SK-N-SH treated with all-trans-retinoic acid at 6 μM for 48 hours (cell line): ENCODE measurements around the gene PIGV.

Source experiments
- ATAC-seq: fragments of 200-7000 bp; cut with Tn5 transposase; 3 replicates; pipeline ENCODE4 v1.9.1; 2020; ENCODE audit warnings: mild to moderate bottlenecking, moderate library complexity
- ARNTL ChIP-seq: fragments of 450-650 bp; formaldehyde crosslinking; IDR thresholded peaks from 2 replicates; pipeline ENCODE4 v1.5.0; 2020; ENCODE audit warnings: low read depth, mild to moderate bottlenecking, moderate library complexity, borderline replicate concordance
- BACH2 ChIP-seq: fragments of 250-450 bp; sonication (Bioruptor Pico); IDR thresholded peaks from 2 replicates; pipeline ENCODE4 v1.9.0; 2021; ENCODE audit warnings: mild to moderate bottlenecking, borderline replicate concordance
- CREB5 ChIP-seq: fragments of 250-450 bp; sonication (Bioruptor Pico); IDR thresholded peaks from 2 replicates; pipeline ENCODE4 v1.5.1; 2020; ENCODE audit warnings: low read depth, mild to moderate bottlenecking, moderate library complexity
- CSDC2 ChIP-seq: fragments of 250-450 bp; sonication (Bioruptor Pico); IDR thresholded peaks from 2 replicates; pipeline ENCODE4 v1.5.0; 2020; ENCODE audit warnings: mild to moderate bottlenecking, moderate library complexity
- GLIS3 ChIP-seq: fragments of 250-450 bp; sonication (Bioruptor Pico); IDR thresholded peaks from 2 replicates; pipeline ENCODE4 v1.5.0; 2020; ENCODE audit warnings: mild to moderate bottlenecking, moderate library complexity
- ISL1 ChIP-seq: fragments of 250-450 bp; sonication (Bioruptor Pico); IDR thresholded peaks from 2 replicates; pipeline ENCODE4 v2.1.2; 2022; ENCODE audit warnings: mild to moderate bottlenecking, moderate library complexity
- OSR1 ChIP-seq: fragments of 250-450 bp; sonication (Bioruptor Pico); IDR thresholded peaks from 2 replicates; pipeline ENCODE4 v1.8.0; 2022; ENCODE audit warnings: moderate library complexity, mild to moderate bottlenecking, inconsistent platforms
- POU6F1 ChIP-seq: fragments of 250-450 bp; sonication (Bioruptor Pico); IDR thresholded peaks from 2 replicates; pipeline ENCODE4 v1.8.0; 2021; ENCODE audit warnings: low read depth, mild to moderate bottlenecking, moderate library complexity, borderline replicate concordance
- PPARA ChIP-seq: fragments of 250-450 bp; sonication (Bioruptor Pico); IDR thresholded peaks from 2 replicates; pipeline ENCODE4 v1.5.0; 2020; ENCODE audit warnings: mild to moderate bottlenecking, borderline replicate concordance
- RARB ChIP-seq: fragments of 250-450 bp; sonication (Bioruptor Pico); IDR thresholded peaks from 2 replicates; pipeline ENCODE4 v1.8.0; 2021; ENCODE audit warnings: mild to moderate bottlenecking, moderate library complexity
- SNAI2 ChIP-seq: fragments of 250-450 bp; sonication (Bioruptor Pico); IDR thresholded peaks from 2 replicates; pipeline ENCODE4 v1.5.0; 2020; ENCODE audit warnings: mild to moderate bottlenecking, moderate library complexity
- TOX ChIP-seq: fragments of 250-450 bp; sonication (Bioruptor Pico); IDR thresholded peaks from 2 replicates; pipeline ENCODE4 v1.8.0; 2021; ENCODE audit warnings: mild to moderate bottlenecking, moderate library complexity, borderline replicate concordance
- ZC3H10 ChIP-seq: fragments of 250-450 bp; sonication (Bioruptor Pico); IDR thresholded peaks from 2 replicates; pipeline ENCODE4 v1.5.1; 2021; ENCODE audit warnings: mild to moderate bottlenecking, moderate library complexity
- ZFP3 ChIP-seq: fragments of 250-450 bp; sonication (Bioruptor Pico); IDR thresholded peaks from 2 replicates; pipeline ENCODE4 v1.5.0; 2020; ENCODE audit warnings: mild to moderate bottlenecking, moderate library complexity
- ZNF565 ChIP-seq: fragments of 450-650 bp; formaldehyde crosslinking; conservative IDR thresholded peaks from 2 replicates; pipeline ENCODE4 v1.5.0; 2020; ENCODE audit warnings: low read depth, mild to moderate bottlenecking, moderate library complexity
- ZNF8 ChIP-seq: fragments of 450-650 bp; formaldehyde crosslinking; IDR thresholded peaks from 2 replicates; pipeline ENCODE4 v1.5.0; 2020; ENCODE audit warnings: mild to moderate bottlenecking, moderate library complexity
- TF ChIP-seq, protein P1 (sequence below): fragments of 250-450 bp; sonication (Bioruptor Pico); IDR thresholded peaks from 2 replicates; pipeline ENCODE4 v1.5.0; 2020; ENCODE audit warnings: mild to moderate bottlenecking, moderate library complexity
- TF ChIP-seq, protein P2 (sequence below): fragments of 250-450 bp; sonication (Bioruptor Pico); IDR thresholded peaks from 2 replicates; pipeline ENCODE4 v1.8.0; 2020; ENCODE audit warnings: mild to moderate bottlenecking, moderate library complexity, borderline replicate concordance

Gene PIGV

DNA sequence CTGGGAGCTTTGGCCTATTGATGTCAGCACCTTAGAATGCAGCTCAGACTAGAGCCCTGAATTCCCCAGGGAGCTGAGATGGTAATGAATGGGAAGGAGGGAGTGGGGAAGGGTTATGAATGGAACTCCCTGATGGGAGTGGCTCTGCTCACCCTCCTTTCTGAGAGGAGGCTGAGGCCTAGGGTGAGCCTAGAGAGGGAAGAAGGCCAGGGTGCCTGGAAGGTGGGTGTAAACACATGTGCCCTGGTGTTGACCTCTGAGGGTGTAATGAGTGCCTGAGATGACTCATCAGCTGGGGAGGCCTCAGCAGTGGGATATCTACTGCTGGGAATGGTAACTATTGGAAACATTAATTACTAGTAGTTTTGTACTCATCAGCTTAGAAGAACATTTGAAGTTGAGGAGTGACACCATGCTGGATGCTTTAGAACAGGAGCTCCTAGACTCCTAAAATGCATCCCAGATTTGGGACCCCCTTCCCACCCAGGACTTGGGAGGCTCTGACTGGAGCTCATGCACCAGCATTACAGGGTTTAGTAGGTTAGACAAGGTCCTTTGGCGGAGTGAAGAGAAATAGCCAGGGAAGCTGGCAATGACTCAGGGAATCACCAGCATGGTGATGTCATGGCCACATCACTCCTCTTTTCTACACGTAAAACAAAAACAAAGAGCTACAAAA, 16.0 kb upstream of the PIGV start:
- ATAC-seq, result peak; percentile 80
- TF ChIP-seq CREB5 (CRISPR knock-in tag), result no peak
- TF ChIP-seq POU6F1 (CRISPR knock-in tag), result no peak
- TF ChIP-seq, protein P1, sequence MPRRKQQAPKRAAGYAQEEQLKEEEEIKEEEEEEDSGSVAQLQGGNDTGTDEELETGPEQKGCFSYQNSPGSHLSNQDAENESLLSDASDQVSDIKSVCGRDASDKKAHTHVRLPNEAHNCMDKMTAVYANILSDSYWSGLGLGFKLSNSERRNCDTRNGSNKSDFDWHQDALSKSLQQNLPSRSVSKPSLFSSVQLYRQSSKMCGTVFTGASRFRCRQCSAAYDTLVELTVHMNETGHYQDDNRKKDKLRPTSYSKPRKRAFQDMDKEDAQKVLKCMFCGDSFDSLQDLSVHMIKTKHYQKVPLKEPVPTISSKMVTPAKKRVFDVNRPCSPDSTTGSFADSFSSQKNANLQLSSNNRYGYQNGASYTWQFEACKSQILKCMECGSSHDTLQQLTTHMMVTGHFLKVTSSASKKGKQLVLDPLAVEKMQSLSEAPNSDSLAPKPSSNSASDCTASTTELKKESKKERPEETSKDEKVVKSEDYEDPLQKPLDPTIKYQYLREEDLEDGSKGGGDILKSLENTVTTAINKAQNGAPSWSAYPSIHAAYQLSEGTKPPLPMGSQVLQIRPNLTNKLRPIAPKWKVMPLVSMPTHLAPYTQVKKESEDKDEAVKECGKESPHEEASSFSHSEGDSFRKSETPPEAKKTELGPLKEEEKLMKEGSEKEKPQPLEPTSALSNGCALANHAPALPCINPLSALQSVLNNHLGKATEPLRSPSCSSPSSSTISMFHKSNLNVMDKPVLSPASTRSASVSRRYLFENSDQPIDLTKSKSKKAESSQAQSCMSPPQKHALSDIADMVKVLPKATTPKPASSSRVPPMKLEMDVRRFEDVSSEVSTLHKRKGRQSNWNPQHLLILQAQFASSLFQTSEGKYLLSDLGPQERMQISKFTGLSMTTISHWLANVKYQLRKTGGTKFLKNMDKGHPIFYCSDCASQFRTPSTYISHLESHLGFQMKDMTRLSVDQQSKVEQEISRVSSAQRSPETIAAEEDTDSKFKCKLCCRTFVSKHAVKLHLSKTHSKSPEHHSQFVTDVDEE (CRISPR knock-in tag), result no peak
- TF ChIP-seq BACH2 (CRISPR knock-in tag), result no peak
- no peak for TF ChIP-seq PPARA (CRISPR knock-in tag)
- TF ChIP-seq ZC3H10 (CRISPR knock-in tag), result no peak; the same call in 1 of the 2 replicates
- TF ChIP-seq CSDC2 (CRISPR knock-in tag), result no peak
- TF ChIP-seq SNAI2 (CRISPR knock-in tag), result no peak
- TF ChIP-seq ISL1, result peak; percentile 53

- TF ChIP-seq OSR1, result peak; percentile 63; the same call in 1 of the 2 replicates
- TF ChIP-seq ISL1, result peak; percentile 24; the same call in 1 of the 2 replicates
- TF ChIP-seq ARNTL, result no peak
- 0 out of 2 replicates have a peak, but pooled peaks have one; percentile 21 for TF ChIP-seq TOX (CRISPR knock-in tag)
- ATAC-seq, result peak; percentile 69
Observed at GRCh38 chr1:26772687-26773086, 15.1 kb upstream of the PIGV start.

DNA sequence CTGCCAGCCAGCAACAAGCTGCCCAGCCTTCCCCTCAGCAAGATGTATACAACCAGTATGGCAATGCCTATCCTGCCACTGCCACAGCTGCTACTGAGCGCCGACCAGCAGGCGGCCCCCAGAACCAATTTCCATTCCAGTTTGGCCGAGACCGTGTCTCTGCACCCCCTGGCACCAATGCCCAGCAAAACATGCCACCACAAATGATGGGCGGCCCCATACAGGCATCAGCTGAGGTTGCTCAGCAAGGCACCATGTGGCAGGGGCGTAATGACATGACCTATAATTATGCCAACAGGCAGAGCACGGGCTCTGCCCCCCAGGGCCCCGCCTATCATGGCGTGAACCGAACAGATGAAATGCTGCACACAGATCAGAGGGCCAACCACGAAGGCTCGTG, 13.3 kb upstream of the PIGV start:
- no peak for TF ChIP-seq SNAI2 (CRISPR knock-in tag)
- no peak for TF ChIP-seq POU6F1 (CRISPR knock-in tag)
- TF ChIP-seq BACH2 (CRISPR knock-in tag), result no peak
- no peak for TF ChIP-seq ARNTL
- no peak for TF ChIP-seq ZFP3 (CRISPR knock-in tag)
- TF ChIP-seq CSDC2 (CRISPR knock-in tag), result no peak
- TF ChIP-seq ZNF565, result no peak
- TF ChIP-seq ZC3H10 (CRISPR knock-in tag), result no peak
- TF ChIP-seq, protein P2, sequence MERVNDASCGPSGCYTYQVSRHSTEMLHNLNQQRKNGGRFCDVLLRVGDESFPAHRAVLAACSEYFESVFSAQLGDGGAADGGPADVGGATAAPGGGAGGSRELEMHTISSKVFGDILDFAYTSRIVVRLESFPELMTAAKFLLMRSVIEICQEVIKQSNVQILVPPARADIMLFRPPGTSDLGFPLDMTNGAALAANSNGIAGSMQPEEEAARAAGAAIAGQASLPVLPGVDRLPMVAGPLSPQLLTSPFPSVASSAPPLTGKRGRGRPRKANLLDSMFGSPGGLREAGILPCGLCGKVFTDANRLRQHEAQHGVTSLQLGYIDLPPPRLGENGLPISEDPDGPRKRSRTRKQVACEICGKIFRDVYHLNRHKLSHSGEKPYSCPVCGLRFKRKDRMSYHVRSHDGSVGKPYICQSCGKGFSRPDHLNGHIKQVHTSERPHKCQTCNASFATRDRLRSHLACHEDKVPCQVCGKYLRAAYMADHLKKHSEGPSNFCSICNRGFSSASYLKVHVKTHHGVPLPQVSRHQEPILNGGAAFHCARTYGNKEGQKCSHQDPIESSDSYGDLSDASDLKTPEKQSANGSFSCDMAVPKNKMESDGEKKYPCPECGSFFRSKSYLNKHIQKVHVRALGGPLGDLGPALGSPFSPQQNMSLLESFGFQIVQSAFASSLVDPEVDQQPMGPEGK, result no peak
- no peak for TF ChIP-seq PPARA (CRISPR knock-in tag)
- no peak for TF ChIP-seq ISL1
- no peak for TF ChIP-seq ZNF8 (CRISPR knock-in tag)
- TF ChIP-seq GLIS3 (CRISPR knock-in tag), result no peak
- ATAC-seq, result no peak

- ATAC-seq, result no peak
- TF ChIP-seq ISL1, result no peak
- no peak for TF ChIP-seq BACH2 (CRISPR knock-in tag)
- TF ChIP-seq CREB5 (CRISPR knock-in tag), result no peak
- no peak for TF ChIP-seq RARB
- no peak for TF ChIP-seq TOX (CRISPR knock-in tag)
- TF ChIP-seq, protein P1 (CRISPR knock-in tag), result no peak
- no peak for TF ChIP-seq ZNF565
- TF ChIP-seq OSR1, result no peak
- TF ChIP-seq CSDC2 (CRISPR knock-in tag), result no peak
- no peak for TF ChIP-seq ZNF8 (CRISPR knock-in tag)
- no peak for TF ChIP-seq GLIS3 (CRISPR knock-in tag)
Observed at GRCh38 chr1:26775666-26776065, 12.1 kb upstream of the PIGV start.
